Measurements from ENCODE around the gene LIN37. TPM values are rescaled to one million over a fixed set of nuclear protein-coding genes. Genes with fewer than 3 reads are reported as not detected.

The LIN37 gene
- total and polyA plus RNA-seq, 9 of the 15 experiments (the other 6 are each of a cell fraction or from before 2014, with no cell fraction given): 1.2 to 12.5 (median 8.6) TPM

- no peak overlapping the region for H3K4me2 ChIP-seq (ENCODE audit: insufficient read depth, low read length)
- FAIRE-seq (no peak), ATAC-seq (no peak), DNase-seq (ENCODE audit: extremely low read depth in 1 of 4, low spot score in 3 of 4) (no peak)
- BruUV-seq (replicated peaks): no TSS peak
- no peak overlapping the region for H2AFZ ChIP-seq (ENCODE audit: low read depth, low read length)
- H3K36me3 ChIP-seq (ENCODE audit: control insufficient read depth, insufficient read depth, low read length): peaks cover 98% of the 10 kb centered on the region; the same call in 2 of the 3 replicates
- peaks cover 0 to 7% of the 10 kb centered on the region in 2 experiments; a peak in 2 of 5 replicates for H3K4me1 ChIP-seq (replicated peaks in 1 of 2; ENCODE audit: control insufficient read depth in 2 of 2, insufficient read depth in 2 of 2, low read length in 2 of 2)
- in situ Hi-C loops (cut with MboI) (no loop called here), intact Hi-C loops (cut with micrococcal nuclease) (no loop called here)
- no peak overlapping the region for H3K4me3 ChIP-seq
- H3K27me3 ChIP-seq (ENCODE audit: control insufficient read depth in 2 of 2, insufficient read depth in 2 of 2, low read length in 2 of 2): no peaks in the 10 kb centered on the region
- no peaks in the 10 kb centered on the region for H3K9me1 ChIP-seq (ENCODE audit: control insufficient read depth, insufficient read depth, low read length)
- no peaks in the 10 kb centered on the region for H3K79me2 ChIP-seq (ENCODE audit: control insufficient read depth, insufficient read depth, low read length)
- H3K9ac ChIP-seq (ENCODE audit: insufficient read depth in 1 of 2, low read depth in 2 of 2, low read length in 2 of 2): no peak overlapping the region
- no peak for TF ChIP-seq CBX8 (IDR thresholded peaks at IDR 0.05; ENCODE audit: borderline replicate concordance, extremely low read depth, low read depth, low read length, poor library complexity, severe bottlenecking)
- 0 out of 2 replicates have a peak, but pooled peaks have one; percentile 13 for TF ChIP-seq POLR2G (IDR thresholded peaks at IDR 0.05; ENCODE audit: low read depth, low read length)
- no peak overlapping the region for H3K27ac ChIP-seq (ENCODE audit: extremely low read depth, low read depth, low read length)
- H3K9me3 ChIP-seq (replicated peaks; ENCODE audit: control insufficient read depth, insufficient read depth, low read depth, low read length): no peaks in the 10 kb centered on the region
- ChIA-PET CTCF (ENCODE audit: low intra/inter-chr PET ratio) (no interaction called here), POLR2A (interaction anchor here (1.7 kb wide), 1 partner anchor 8 kb away, joined by 4 read pairs; no protein-coding TSS in a partner anchor)
- 0 out of 2 replicates have a peak, but pooled peaks cover 2% of the 10 kb centered on the region for H4K20me1 ChIP-seq (replicated peaks; ENCODE audit: control insufficient read depth, insufficient read depth, low read length)
- WGBS (ENCODE audit: insufficient coverage, low coverage, missing lambda C conversion rate): 92% methylated on average over 15 of the region's 21 CpGs
Measured at GRCh38 chr19:35731779-35732405, 16.5 kb upstream of the LIN37 start.

- no TSS peak for BruUV-seq (replicated peaks)
- Histone ChIP-seq H3K36me3 (ENCODE audit: control insufficient read depth, insufficient read depth, low read length) (peaks cover 97% of the 10 kb centered on the region; the same call in 2 of the 3 replicates), H3K4me2 (ENCODE audit: insufficient read depth, low read length) (no peak overlapping the region), H3K4me1 (replicated peaks in 1 of 2; ENCODE audit: control insufficient read depth in 2 of 2, insufficient read depth in 2 of 2, low read length in 2 of 2) (peaks cover 0 to 7% of the 10 kb centered on the region in 2 experiments; a peak in 2 of 5 replicates), H3K27ac (ENCODE audit: extremely low read depth, low read depth, low read length) (no peak overlapping the region), H3K27me3 (ENCODE audit: control insufficient read depth in 2 of 2, insufficient read depth in 2 of 2, low read length in 2 of 2) (no peaks in the 10 kb centered on the region), H4K20me1 (replicated peaks; ENCODE audit: control insufficient read depth, insufficient read depth, low read length) (0 out of 2 replicates have a peak, but pooled peaks cover 2% of the 10 kb centered on the region), H3K9ac (ENCODE audit: insufficient read depth in 1 of 2, low read depth in 2 of 2, low read length in 2 of 2) (no peak overlapping the region; a peak in 1 of 4 replicates), H2AFZ (ENCODE audit: low read depth, low read length) (no peak overlapping the region), H3K9me3 (replicated peaks; ENCODE audit: control insufficient read depth, insufficient read depth, low read depth, low read length) (no peaks in the 10 kb centered on the region), H3K4me3 (no peak overlapping the region), H3K79me2 (ENCODE audit: control insufficient read depth, insufficient read depth, low read length) (no peaks in the 10 kb centered on the region), H3K9me1 (ENCODE audit: control insufficient read depth, insufficient read depth, low read length) (no peaks in the 10 kb centered on the region)
- in situ Hi-C loops (cut with MboI) (no loop called here), intact Hi-C loops (cut with micrococcal nuclease) (no loop called here)
- DNase-seq (ENCODE audit: extremely low read depth in 1 of 4, low spot score in 3 of 4) (no peak), FAIRE-seq (no peak), ATAC-seq (no peak)
- ChIA-PET CTCF (ENCODE audit: low intra/inter-chr PET ratio) (no interaction called here), POLR2A (interaction anchor here (0.6 kb wide), 1 partner anchor 11 kb away, joined by 3 read pairs; no protein-coding TSS in a partner anchor)
- peak; percentile 58 for TF ChIP-seq POLR2G (IDR thresholded peaks at IDR 0.05; ENCODE audit: low read depth, low read length)
- no peak for TF ChIP-seq MNT (conservative IDR thresholded peaks at IDR 0.05)
- peak; percentile 15; the same call in 1 of the 2 replicates for TF ChIP-seq ZBTB33 (CRISPR knock-in tag; IDR thresholded peaks at IDR 0.05)
- WGBS (ENCODE audit: insufficient coverage, low coverage, missing lambda C conversion rate): 92% methylated on average over 19 of the region's 25 CpGs
Measured at GRCh38 chr19:35732540-35733179, 15.7 kb upstream of the LIN37 start.

All from K562 (cell line).